ENCODE results near the gene MOXD1. TPM values are rescaled to one million over a fixed set of nuclear protein-coding genes. Genes with fewer than 3 reads are reported as not detected.
"Not testable (repeated sequence)": the region's sequence is repeated elsewhere in the genome, so short reads cannot be mapped to it uniquely, and the experiment has no call there.

The MOXD1 gene
- total and polyA plus RNA-seq, 5 donors from 2014 or later: not detected

- no peak for DNase-seq
- Mint-ChIP-seq H3K9me3 (no peaks in the 10 kb centered on the region), H3K4me1 (no peaks in the 10 kb centered on the region), H3K4me3 (no peak overlapping the region), H3K27ac (no peak overlapping the region), H3K27me3 (peaks cover 17% of the 10 kb centered on the region), H3K36me3 (no peaks in the 10 kb centered on the region)
- no peak for ATAC-seq (ENCODE audit: low read depth in 2 of 2)
- H3K4me3 ChIP-seq (ENCODE audit: low read depth, low read length): no peak overlapping the region
- no peaks in the 10 kb centered on the region for H3K36me3 ChIP-seq (ENCODE audit: control insufficient read depth, insufficient read depth, low read length)
- no peaks in the 10 kb centered on the region for H3K4me1 ChIP-seq (ENCODE audit: control insufficient read depth, insufficient read depth, low read length, poor library complexity, severe bottlenecking)
- no peak overlapping the region for H3K27ac ChIP-seq (ENCODE audit: insufficient read depth, low read length, poor library complexity, severe bottlenecking)
- no peaks in the 10 kb centered on the region for H3K9me3 ChIP-seq (ENCODE audit: control insufficient read depth in 2 of 2, low read length in 2 of 2)
- H3K27me3 ChIP-seq (ENCODE audit: control insufficient read depth, insufficient read depth, low read length): no peaks in the 10 kb centered on the region
Observed at GRCh38 chr6:132270726-132271402, 130.4 kb downstream of the MOXD1 start.

DNA sequence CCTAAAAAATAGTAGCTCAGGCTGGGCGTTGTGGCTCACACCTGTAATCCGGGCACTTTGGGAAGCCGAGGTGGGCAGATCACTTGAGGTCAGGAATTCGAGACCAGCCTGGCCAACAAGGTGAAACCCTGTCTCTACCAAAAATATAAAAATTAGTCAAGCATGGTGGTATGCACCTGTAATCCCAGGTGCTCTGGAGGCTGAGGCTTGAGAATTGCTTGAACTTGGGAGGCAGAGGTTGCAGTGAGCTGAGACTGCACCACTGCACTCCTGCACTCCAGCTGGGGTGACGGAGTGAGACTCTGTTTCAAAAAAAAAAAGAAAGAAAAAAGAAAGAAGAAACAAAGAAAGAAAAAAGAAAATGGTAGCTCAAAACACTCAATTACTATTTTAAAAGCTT lies 132.6 kb downstream of the MOXD1 start:
- H3K27ac Mint-ChIP-seq; H3K4me1 Mint-ChIP-seq; ATAC-seq (ENCODE audit: low read depth in 2 of 2); H3K27me3 ChIP-seq (ENCODE audit: control insufficient read depth, insufficient read depth, low read length); H3K4me3 ChIP-seq (ENCODE audit: low read depth, low read length); DNase-seq; H3K36me3 ChIP-seq (ENCODE audit: control insufficient read depth, insufficient read depth, low read length); H3K9me3 ChIP-seq (ENCODE audit: control insufficient read depth in 2 of 2, low read length in 2 of 2); H3K4me3 Mint-ChIP-seq; H3K9me3 Mint-ChIP-seq; H3K27ac ChIP-seq (ENCODE audit: insufficient read depth, low read length, poor library complexity, severe bottlenecking); H3K4me1 ChIP-seq (ENCODE audit: control insufficient read depth, insufficient read depth, low read length, poor library complexity, severe bottlenecking); H3K36me3 Mint-ChIP-seq; H3K27me3 Mint-ChIP-seq: not testable (repeated sequence)

DNA sequence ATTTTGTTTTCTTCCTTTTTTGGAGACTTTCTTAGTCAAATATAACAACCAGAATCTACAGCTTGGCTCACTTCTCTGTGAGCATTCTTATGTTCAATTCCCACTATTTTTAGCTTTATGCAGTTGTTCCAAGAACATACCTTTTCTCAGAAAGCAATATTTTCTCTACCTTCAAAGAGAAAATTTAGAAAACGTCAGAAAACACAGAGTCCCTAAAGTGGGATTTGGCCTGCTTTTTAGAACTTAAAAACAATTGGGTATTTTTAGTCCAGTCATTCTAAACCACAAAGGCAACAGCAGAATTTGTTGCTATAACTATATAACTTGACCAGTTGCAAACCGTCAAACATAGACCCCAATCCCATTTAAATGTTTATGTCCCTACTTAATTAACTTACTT lies 133.1 kb downstream of the MOXD1 start:
- Mint-ChIP-seq H3K9me3 (no peaks in the 10 kb centered on the region), H3K4me3 (no peak overlapping the region), H3K27ac (no peak overlapping the region), H3K4me1 (no peaks in the 10 kb centered on the region), H3K36me3 (no peaks in the 10 kb centered on the region), H3K27me3 (peaks cover 8% of the 10 kb centered on the region)
- H3K9me3 ChIP-seq (ENCODE audit: control insufficient read depth in 2 of 2, low read length in 2 of 2): no peaks in the 10 kb centered on the region
- H3K27me3 ChIP-seq (ENCODE audit: control insufficient read depth, insufficient read depth, low read length): no peaks in the 10 kb centered on the region
- no peak for DNase-seq
- H3K27ac ChIP-seq (ENCODE audit: insufficient read depth, low read length, poor library complexity, severe bottlenecking): no peak overlapping the region
- H3K4me3 ChIP-seq (ENCODE audit: low read depth, low read length): no peak overlapping the region
- H3K36me3 ChIP-seq (ENCODE audit: control insufficient read depth, insufficient read depth, low read length): no peaks in the 10 kb centered on the region
- H3K4me1 ChIP-seq (ENCODE audit: control insufficient read depth, insufficient read depth, low read length, poor library complexity, severe bottlenecking): no peaks in the 10 kb centered on the region
- ATAC-seq (ENCODE audit: low read depth in 2 of 2): no peak

GRCh38 chr6:132265451-132266097 lies 135.7 kb downstream of the MOXD1 start:
- DNase-seq (no peak), ATAC-seq (ENCODE audit: low read depth in 2 of 2) (no peak)
- Histone ChIP-seq H3K4me3 (ENCODE audit: low read depth, low read length) (no peak overlapping the region), H3K9me3 (ENCODE audit: control insufficient read depth in 2 of 2, low read length in 2 of 2) (no peaks in the 10 kb centered on the region), H3K4me1 (ENCODE audit: control insufficient read depth, insufficient read depth, low read length, poor library complexity, severe bottlenecking) (no peaks in the 10 kb centered on the region), H3K36me3 (ENCODE audit: control insufficient read depth, insufficient read depth, low read length) (no peaks in the 10 kb centered on the region), H3K27ac (ENCODE audit: insufficient read depth, low read length, poor library complexity, severe bottlenecking) (no peak overlapping the region), H3K27me3 (ENCODE audit: control insufficient read depth, insufficient read depth, low read length) (no peaks in the 10 kb centered on the region)
- H3K27ac Mint-ChIP-seq: no peak overlapping the region
- no peaks in the 10 kb centered on the region for H3K36me3 Mint-ChIP-seq
- H3K4me1 Mint-ChIP-seq: no peaks in the 10 kb centered on the region
- no peak overlapping the region for H3K4me3 Mint-ChIP-seq
- H3K9me3 Mint-ChIP-seq: peaks cover 0 to 2% (median 0%) of the 10 kb centered on the region in 7 donors
- H3K27me3 Mint-ChIP-seq: peaks cover 13% of the 10 kb centered on the region

GRCh38 chr6:132264021-132264500 lies 137.2 kb downstream of the MOXD1 start:
- H3K9me3 Mint-ChIP-seq: peaks cover 0 to 3% (median 0%) of the 10 kb centered on the region in 7 donors
- H3K4me3 Mint-ChIP-seq: no peak overlapping the region
- no peaks in the 10 kb centered on the region for H3K36me3 Mint-ChIP-seq
- no peaks in the 10 kb centered on the region for H3K4me1 Mint-ChIP-seq
- Histone ChIP-seq H3K4me1 (ENCODE audit: control insufficient read depth, insufficient read depth, low read length, poor library complexity, severe bottlenecking) (no peaks in the 10 kb centered on the region), H3K27ac (ENCODE audit: insufficient read depth, low read length, poor library complexity, severe bottlenecking) (no peak overlapping the region), H3K36me3 (ENCODE audit: control insufficient read depth, insufficient read depth, low read length) (no peaks in the 10 kb centered on the region), H3K9me3 (ENCODE audit: control insufficient read depth in 2 of 2, low read length in 2 of 2) (no peaks in the 10 kb centered on the region), H3K4me3 (ENCODE audit: low read depth, low read length) (no peak overlapping the region), H3K27me3 (ENCODE audit: control insufficient read depth, insufficient read depth, low read length) (no peaks in the 10 kb centered on the region)
- peaks cover 12% of the 10 kb centered on the region for H3K27me3 Mint-ChIP-seq
- no peak for ATAC-seq (ENCODE audit: low read depth in 2 of 2)
- no peak overlapping the region for H3K27ac Mint-ChIP-seq
- DNase-seq: no peak

GRCh38 chr6:132261354-132261753 lies 139.9 kb downstream of the MOXD1 start:
- Histone ChIP-seq H3K27ac (ENCODE audit: insufficient read depth, low read length, poor library complexity, severe bottlenecking) (no peak overlapping the region), H3K27me3 (ENCODE audit: control insufficient read depth, insufficient read depth, low read length) (no peaks in the 10 kb centered on the region), H3K4me1 (ENCODE audit: control insufficient read depth, insufficient read depth, low read length, poor library complexity, severe bottlenecking) (no peaks in the 10 kb centered on the region), H3K9me3 (ENCODE audit: control insufficient read depth in 2 of 2, low read length in 2 of 2) (no peaks in the 10 kb centered on the region), H3K4me3 (ENCODE audit: low read depth, low read length) (no peak overlapping the region), H3K36me3 (ENCODE audit: control insufficient read depth, insufficient read depth, low read length) (no peaks in the 10 kb centered on the region)
- Mint-ChIP-seq H3K4me1 (no peaks in the 10 kb centered on the region), H3K9me3 (peaks cover 0 to 4% (median 0%) of the 10 kb centered on the region in 7 donors), H3K27me3 (peaks cover 11% of the 10 kb centered on the region), H3K4me3 (no peak overlapping the region), H3K27ac (no peak overlapping the region), H3K36me3 (no peaks in the 10 kb centered on the region)
- DNase-seq: no peak
- ATAC-seq (ENCODE audit: low read depth in 2 of 2): no peak

DNA sequence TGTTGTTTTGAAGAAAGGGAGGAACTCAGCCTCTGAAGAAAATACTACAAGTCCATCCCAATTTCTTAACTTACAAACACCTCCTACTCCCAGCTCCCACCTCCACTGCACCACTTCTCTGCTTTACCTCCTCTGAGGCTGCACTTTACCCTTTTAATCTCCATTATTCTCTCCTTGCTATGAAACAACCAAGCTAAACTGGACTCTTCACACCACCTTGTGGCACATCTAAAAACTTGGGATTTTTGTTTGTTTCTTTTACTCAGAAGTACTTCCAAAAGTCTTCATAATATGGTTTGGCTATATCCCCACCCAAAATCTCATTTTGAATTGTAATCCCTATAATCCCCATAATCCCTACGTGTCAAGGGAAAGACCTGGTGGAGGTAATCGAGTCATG lies 142.2 kb downstream of the MOXD1 start:
- Mint-ChIP-seq H3K36me3 (no peaks in the 10 kb centered on the region), H3K27me3 (peaks cover 9% of the 10 kb centered on the region), H3K4me3 (no peak overlapping the region), H3K4me1 (no peaks in the 10 kb centered on the region), H3K27ac (no peak overlapping the region), H3K9me3 (peaks cover 0 to 4% (median 0%) of the 10 kb centered on the region in 7 donors)
- Histone ChIP-seq H3K4me3 (ENCODE audit: low read depth, low read length) (no peak overlapping the region), H3K27ac (ENCODE audit: insufficient read depth, low read length, poor library complexity, severe bottlenecking) (no peak overlapping the region), H3K4me1 (ENCODE audit: control insufficient read depth, insufficient read depth, low read length, poor library complexity, severe bottlenecking) (no peaks in the 10 kb centered on the region), H3K9me3 (ENCODE audit: control insufficient read depth in 2 of 2, low read length in 2 of 2) (no peaks in the 10 kb centered on the region), H3K36me3 (ENCODE audit: control insufficient read depth, insufficient read depth, low read length) (no peaks in the 10 kb centered on the region), H3K27me3 (ENCODE audit: control insufficient read depth, insufficient read depth, low read length) (no peaks in the 10 kb centered on the region)
- DNase-seq (no peak), ATAC-seq (ENCODE audit: low read depth in 2 of 2) (no peak)

GRCh38 chr6:132257561-132257960 lies 143.7 kb downstream of the MOXD1 start:
- Histone ChIP-seq H3K4me1 (ENCODE audit: control insufficient read depth, insufficient read depth, low read length, poor library complexity, severe bottlenecking) (no peaks in the 10 kb centered on the region), H3K36me3 (ENCODE audit: control insufficient read depth, insufficient read depth, low read length) (no peaks in the 10 kb centered on the region), H3K4me3 (ENCODE audit: low read depth, low read length) (no peak overlapping the region), H3K27ac (ENCODE audit: insufficient read depth, low read length, poor library complexity, severe bottlenecking) (no peak overlapping the region), H3K27me3 (ENCODE audit: control insufficient read depth, insufficient read depth, low read length) (no peaks in the 10 kb centered on the region), H3K9me3 (ENCODE audit: control insufficient read depth in 2 of 2, low read length in 2 of 2) (no peaks in the 10 kb centered on the region)
- Mint-ChIP-seq H3K9me3 (peaks cover 0 to 3% (median 0%) of the 10 kb centered on the region in 7 donors), H3K36me3 (no peaks in the 10 kb centered on the region), H3K27ac (no peak overlapping the region), H3K4me3 (no peak overlapping the region), H3K4me1 (no peaks in the 10 kb centered on the region), H3K27me3 (peaks cover 9% of the 10 kb centered on the region)
- DNase-seq (no peak), ATAC-seq (ENCODE audit: low read depth in 2 of 2) (no peak)
